C4-2B (cell line): Measurements from ENCODE around the gene KRTAP20-3.

Experiments
- ZFX ChIP-seq: fragments of 450-650 bp; IDR thresholded peaks from 2 replicates; pipeline ENCODE4 v1.6.1; 2017
- TF ChIP-seq, protein P1 (sequence below): fragments of 450-650 bp; conservative IDR thresholded peaks from 2 replicates; pipeline ENCODE4 v1.5.1; 2017; ENCODE audit warnings: mild to moderate bottlenecking

DNA sequence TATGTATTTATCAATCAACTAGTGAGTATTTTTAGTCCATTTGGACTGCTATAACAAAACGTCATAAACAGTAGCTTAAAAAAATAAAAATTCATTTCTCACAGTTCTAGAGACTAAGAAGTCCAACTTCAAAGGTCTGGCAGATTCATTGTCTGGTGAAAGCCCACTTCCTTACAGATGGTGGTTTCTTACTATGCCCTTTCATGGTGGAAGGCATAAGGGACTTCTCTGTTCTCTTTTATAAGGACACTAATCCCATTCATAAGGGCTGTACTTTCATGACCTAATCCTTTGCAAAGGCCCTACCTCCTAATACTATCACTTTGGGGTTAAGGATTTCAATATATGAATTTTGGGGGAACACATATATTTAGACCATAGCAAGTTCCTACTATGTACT, 37.9 kb downstream of the KRTAP20-3 start:
- TF ChIP-seq, protein P1, sequence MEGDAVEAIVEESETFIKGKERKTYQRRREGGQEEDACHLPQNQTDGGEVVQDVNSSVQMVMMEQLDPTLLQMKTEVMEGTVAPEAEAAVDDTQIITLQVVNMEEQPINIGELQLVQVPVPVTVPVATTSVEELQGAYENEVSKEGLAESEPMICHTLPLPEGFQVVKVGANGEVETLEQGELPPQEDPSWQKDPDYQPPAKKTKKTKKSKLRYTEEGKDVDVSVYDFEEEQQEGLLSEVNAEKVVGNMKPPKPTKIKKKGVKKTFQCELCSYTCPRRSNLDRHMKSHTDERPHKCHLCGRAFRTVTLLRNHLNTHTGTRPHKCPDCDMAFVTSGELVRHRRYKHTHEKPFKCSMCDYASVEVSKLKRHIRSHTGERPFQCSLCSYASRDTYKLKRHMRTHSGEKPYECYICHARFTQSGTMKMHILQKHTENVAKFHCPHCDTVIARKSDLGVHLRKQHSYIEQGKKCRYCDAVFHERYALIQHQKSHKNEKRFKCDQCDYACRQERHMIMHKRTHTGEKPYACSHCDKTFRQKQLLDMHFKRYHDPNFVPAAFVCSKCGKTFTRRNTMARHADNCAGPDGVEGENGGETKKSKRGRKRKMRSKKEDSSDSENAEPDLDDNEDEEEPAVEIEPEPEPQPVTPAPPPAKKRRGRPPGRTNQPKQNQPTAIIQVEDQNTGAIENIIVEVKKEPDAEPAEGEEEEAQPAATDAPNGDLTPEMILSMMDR: no peak
- no peak for TF ChIP-seq ZFX
